Body of pancreas (tissue), 4 donors: ENCODE results near the gene FAM136A. TPM values are rescaled to one million over a fixed set of nuclear protein-coding genes. Genes with fewer than 3 reads are reported as not detected.

Experiments
- ATAC-seq: fragments of 150-250 bp; one replicate; pipeline ENCODE4 v1.9.1; 2016
- DNase-seq, 4 donors: peaks; one replicate each; pipeline ENCODE4 v3.0.0-alpha.2; 2019
- H3K27ac ChIP-seq, 4 donors: fragments of 200-600 bp; sonication (generic); 1 replicate in 3 of 4; 2 replicates in 1 of 4; pipeline versions ENCODE4 v1.5.1 to v1.6.1; 2016 to 2019; ENCODE audit warnings: mild to moderate bottlenecking in 1 of 4, mixed read lengths in 1 of 4, moderate library complexity in 1 of 4
- H3K27me3 ChIP-seq, 2 donors: fragments of 200-600 bp; sonication (generic); one replicate each; pipeline ENCODE4 v1.6.0; 2016; ENCODE audit warnings: mild to moderate bottlenecking in 1 of 2
- H3K36me3 ChIP-seq, 2 donors: fragments of 200-600 bp; sonication (generic); replicated peaks in 1 of 2; 2 replicates each; pipeline ENCODE4 v1.5.1; 2016; ENCODE audit warnings: low read depth in 2 of 2; ENCODE audit not compliant: insufficient read depth in 1 of 2
- H3K4me1 ChIP-seq: fragments of 200-600 bp; sonication (generic); one replicate; pipeline ENCODE4 v1.6.0; 2016
- H3K4me3 ChIP-seq, 2 donors: fragments of 200-600 bp; sonication (generic); 1 replicate in 1 of 2; 2 replicates in 1 of 2; pipeline ENCODE4 v1.5.1; 2016 to 2019
- H3K9me3 ChIP-seq, 3 donors: fragments of 200-600 bp; sonication (generic); 1 replicate in 2 of 3; 2 replicates in 1 of 3; pipeline ENCODE4 v1.5.1; 2016
- CTCF ChIP-seq, 7 experiments: fragments of 450-650 bp in 4 of 7; fragments of 200-600 bp in 3 of 7; sonication (generic) in 3 of 7; IDR thresholded peaks; one replicate each; pipeline ENCODE4 v1.5.1; 2016 to 2019; ENCODE audit warnings: antibody characterized with exemption in 7 of 7
- POLR2A ChIP-seq, 3 donors: fragments of 450-650 bp; IDR thresholded peaks; one replicate each; pipeline ENCODE4 v1.6.1; 2016; ENCODE audit warnings: antibody characterized with exemption in 3 of 3, mild to moderate bottlenecking in 2 of 3
- WGBS, 2 donors: methylation state at CpG; one replicate each; pipeline ENCODE4 v1.1.5; 2017; 5-methylcytosine and 5-hydroxymethylcytosine counted together
- intact Hi-C: fragments of 100-400 bp; cut with DNase I; formaldehyde crosslinking; loops from one replicate; pipeline ENCODE4 v1.15.1; 2023
- total RNA-seq, 2 donors: library from RNA; depleted of rRNA; stranded (reverse); fragments of >200 nt; gene quantifications; one replicate each; pipeline ENCODE4 v1.1.0, GENCODE V29; 2016

The FAM136A gene
- total RNA-seq, 2 donors from 2014 or later, result 44.5 to 47.5 TPM

GRCh38 chr2:70261501-70261900 lies 40.4 kb downstream of the FAM136A start:
- Histone ChIP-seq H3K4me3 (no peak overlapping the region), H3K27me3 (no peaks in the 10 kb centered on the region), H3K9me3 (no peaks in the 10 kb centered on the region), H3K27ac (no peak overlapping the region), H3K4me1 (peaks cover 21% of the 10 kb centered on the region), H3K36me3 (peaks cover 0 to 6% of the 10 kb centered on the region in 2 donors)
- intact Hi-C loops, result no loop called here
- DNase-seq (no peak), ATAC-seq (no peak)
- TF ChIP-seq CTCF (IDR thresholded peaks at IDR 0.05) (no peak), POLR2A (IDR thresholded peaks at IDR 0.05) (no peak)
- 90 to 94% methylated on average over 1 of the region's 1 CpG for WGBS, 2 donors

GRCh38 chr2:70258532-70258875 lies 43.4 kb downstream of the FAM136A start:
- DNase-seq (peak; percentile 62 to 78 (median 74)), ATAC-seq (peak; percentile 53)
- intact Hi-C loops, result no loop called here
- Histone ChIP-seq H3K4me3 (peak overlapping the region; percentile 89 to 90), H3K27me3 (no peaks in the 10 kb centered on the region), H3K36me3 (peaks cover 0 to 3% of the 10 kb centered on the region in 2 donors), H3K9me3 (no peaks in the 10 kb centered on the region), H3K27ac (peak overlapping the region; percentile 68 to 94 (median 86)), H3K4me1 (peaks cover 21% of the 10 kb centered on the region)
- 1 to 3% methylated on average over 4 to 12 of the region's 12 CpGs for WGBS, 2 donors
- no peak for TF ChIP-seq CTCF (IDR thresholded peaks at IDR 0.05)
- TF ChIP-seq POLR2A (IDR thresholded peaks at IDR 0.05), result no peak

- no peaks in the 10 kb centered on the region for H3K36me3 ChIP-seq
- peaks cover 21% of the 10 kb centered on the region for H3K4me1 ChIP-seq
- TF ChIP-seq CTCF (IDR thresholded peaks at IDR 0.05), result no peak
- no peak for TF ChIP-seq POLR2A (IDR thresholded peaks at IDR 0.05)
- no peak overlapping the region for H3K27ac ChIP-seq
- intact Hi-C loops, result no loop called here
- 82 to 87% methylated on average over 8 of the region's 8 CpGs for WGBS, 2 donors
- H3K4me3 ChIP-seq, result no peak overlapping the region
- no peaks in the 10 kb centered on the region for H3K27me3 ChIP-seq
- no peaks in the 10 kb centered on the region for H3K9me3 ChIP-seq
- DNase-seq, result no peak
- ATAC-seq, result no peak
Measured at GRCh38 chr2:70255637-70256314, 46.1 kb downstream of the FAM136A start.

GRCh38 chr2:70250434-70250833 lies 51.4 kb downstream of the FAM136A start:
- no peaks in the 10 kb centered on the region for H3K27me3 ChIP-seq
- WGBS, 2 donors, result 66% methylated on average over 16 of the region's 16 CpGs
- TF ChIP-seq CTCF (IDR thresholded peaks at IDR 0.05) (no peak), POLR2A (IDR thresholded peaks at IDR 0.05) (no peak)
- peaks cover 13% of the 10 kb centered on the region for H3K4me1 ChIP-seq
- H3K4me3 ChIP-seq, result no peak overlapping the region
- no peak for ATAC-seq
- intact Hi-C loops, result no loop called here
- no peak overlapping the region for H3K27ac ChIP-seq
- H3K9me3 ChIP-seq, result no peaks in the 10 kb centered on the region
- DNase-seq, result no peak
- no peaks in the 10 kb centered on the region for H3K36me3 ChIP-seq
